HUDEP-2 (cell line): ENCODE data around the gene CBFA2T3.

Experiments used
- DNase-seq, 76 experiments: peaks; one replicate each; lab custom pipeline; 2025; ENCODE audit not compliant: unreplicated experiment in 76 of 76; lab: John Stamatoyannopoulos, UW

The CBFA2T3 gene

DNA sequence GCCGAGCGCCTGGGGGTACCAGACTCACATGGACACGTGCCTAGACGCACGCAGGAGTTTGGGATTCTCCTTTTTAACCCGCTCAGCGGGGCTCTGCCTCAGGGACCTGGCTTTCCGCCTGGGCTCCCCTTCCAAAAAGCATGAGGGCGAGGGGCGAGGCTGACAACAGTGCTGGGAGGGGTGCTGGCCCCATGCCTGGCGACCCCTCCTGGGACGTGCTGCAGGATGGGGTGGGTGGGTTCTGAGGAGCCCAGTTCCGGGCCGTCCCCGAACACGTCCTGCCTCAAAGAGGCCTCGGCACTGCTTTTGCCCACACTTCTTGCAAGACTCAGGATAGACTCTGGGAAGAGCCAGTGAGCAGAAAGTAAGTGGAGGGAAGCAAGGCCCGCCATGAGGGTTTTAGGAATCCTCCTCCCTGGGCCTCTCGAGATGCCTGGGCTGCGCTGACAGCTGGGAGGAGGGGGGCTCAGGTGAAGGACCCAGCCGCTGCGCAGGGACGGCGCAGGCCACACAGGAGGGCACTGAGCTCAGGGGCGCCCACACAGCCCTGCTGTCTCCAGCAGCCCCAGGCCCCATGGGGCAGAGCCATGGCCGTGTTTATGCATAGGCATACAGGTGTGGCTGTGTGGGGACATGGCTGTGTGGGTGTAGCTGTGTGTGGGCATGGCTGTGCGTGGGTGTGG is 95.2 kb downstream of the CBFA2T3 start:
- no peak for DNase-seq

GRCh38 chr16:88881007-88881615 is 95.9 kb downstream of the CBFA2T3 start:
- DNase-seq: no peak

DNA sequence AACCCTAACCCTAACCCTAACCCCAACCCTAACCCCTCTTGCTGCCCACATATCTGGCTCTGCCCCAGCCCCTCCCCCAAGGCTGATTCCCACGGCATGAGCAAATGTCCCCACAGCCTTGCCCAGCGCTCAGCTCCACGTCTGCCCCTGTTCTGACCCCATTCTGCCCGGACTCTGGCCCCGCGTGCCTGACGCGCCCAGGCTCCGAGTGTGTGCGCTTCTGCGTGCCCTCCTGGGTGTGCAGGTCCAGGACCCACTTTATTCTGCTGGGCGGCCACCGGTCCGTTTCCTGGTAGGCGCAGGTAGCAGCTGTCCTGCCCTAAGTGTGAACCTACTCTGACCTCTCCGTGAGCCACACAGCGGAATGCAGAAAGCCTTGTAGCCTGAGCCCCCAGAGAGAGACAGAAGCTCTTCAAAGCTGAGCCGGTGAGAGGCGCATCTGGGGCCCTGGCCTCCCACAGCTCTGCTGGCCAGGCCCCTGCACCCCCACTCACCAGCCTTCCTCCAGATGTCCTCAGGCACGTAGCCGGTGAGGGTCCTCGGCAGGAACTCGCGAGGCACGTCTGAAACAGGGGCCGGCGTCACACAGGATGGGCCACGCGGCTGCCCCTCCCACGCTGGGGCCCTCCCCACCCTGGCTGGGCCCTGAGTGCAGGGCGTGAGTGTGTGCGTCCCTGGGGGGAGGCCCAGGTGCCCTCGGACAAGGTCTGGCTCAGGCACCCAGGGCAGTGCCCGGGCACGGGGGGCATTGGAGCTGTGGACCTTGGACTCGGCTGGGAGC is 96.6 kb downstream of the CBFA2T3 start:
- no peak for DNase-seq

- no peak for DNase-seq
Observed at GRCh38 chr16:88879788-88880055, 97.3 kb downstream of the CBFA2T3 start.

- DNase-seq: no peak
Observed at GRCh38 chr16:88878967-88879787, 97.8 kb downstream of the CBFA2T3 start.

GRCh38 chr16:88878356-88878755 is 98.7 kb downstream of the CBFA2T3 start:
- no peak for DNase-seq

DNA sequence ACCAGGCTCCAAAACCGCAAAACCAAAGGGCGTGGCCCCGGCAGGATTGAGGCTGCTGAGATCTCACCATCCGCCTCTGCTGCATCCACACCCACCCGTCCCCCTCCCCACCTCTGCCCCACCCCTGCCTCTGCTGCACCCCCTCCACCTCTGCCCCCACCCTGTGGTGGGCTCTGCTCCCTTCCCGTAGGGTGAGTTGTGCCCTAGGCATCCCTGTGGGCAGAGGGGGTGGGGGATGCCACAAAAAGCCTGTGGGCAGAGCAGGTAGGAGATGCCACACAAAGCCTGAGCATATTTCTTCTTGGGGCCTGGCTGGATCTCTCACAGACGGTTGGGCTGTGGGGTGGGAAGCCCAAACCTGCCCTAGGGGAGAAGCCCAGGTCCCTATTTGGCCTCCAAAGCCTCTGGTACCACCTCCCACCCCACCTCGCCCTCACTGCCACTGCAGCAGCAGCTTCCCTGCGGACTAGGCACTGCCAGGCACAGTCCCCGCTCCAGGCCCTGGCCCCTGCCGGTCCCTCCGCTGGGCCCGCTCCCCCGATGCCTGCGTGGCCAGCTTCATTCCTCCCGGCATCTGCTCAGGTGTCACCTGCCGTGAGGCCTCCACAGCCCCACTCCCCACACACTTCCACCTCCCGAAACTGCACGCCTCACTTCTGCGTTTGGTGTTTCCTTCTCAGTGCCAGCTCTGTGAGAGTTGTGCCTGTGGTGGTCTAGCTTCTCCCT is 99.3 kb downstream of the CBFA2T3 start:
- DNase-seq: no peak

DNA sequence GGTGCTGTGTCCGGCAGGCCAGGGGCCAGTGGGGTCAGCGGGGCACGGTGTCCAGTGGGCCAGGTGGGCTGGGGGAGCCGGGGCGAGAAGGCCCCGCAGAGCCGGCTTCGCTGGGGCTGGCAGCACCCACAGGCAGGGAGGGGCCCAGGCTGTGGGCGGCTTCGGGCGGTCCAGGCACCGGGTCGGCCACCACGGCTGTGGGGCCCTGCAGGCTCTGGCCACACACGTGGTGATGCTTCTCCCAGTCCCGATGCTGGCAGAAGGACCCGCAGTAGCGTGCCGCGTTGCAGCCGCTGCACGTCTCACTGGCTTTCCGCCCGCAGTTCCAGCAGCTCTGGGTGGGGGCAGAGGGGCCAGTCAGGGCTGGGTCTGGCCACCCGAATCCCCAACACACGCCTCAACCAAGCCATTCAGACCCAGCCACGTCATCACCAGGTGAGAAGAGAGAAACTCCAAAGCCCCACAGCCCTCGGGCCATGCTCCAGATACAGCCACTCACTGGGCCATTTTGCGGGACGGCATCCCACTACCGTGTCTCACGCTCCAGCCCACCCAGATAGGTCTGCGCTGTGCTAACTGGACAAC is 100.0 kb downstream of the CBFA2T3 start:
- no peak for DNase-seq

- no peak for DNase-seq
Observed at GRCh38 chr16:88875703-88876234, 101.2 kb downstream of the CBFA2T3 start.

DNA sequence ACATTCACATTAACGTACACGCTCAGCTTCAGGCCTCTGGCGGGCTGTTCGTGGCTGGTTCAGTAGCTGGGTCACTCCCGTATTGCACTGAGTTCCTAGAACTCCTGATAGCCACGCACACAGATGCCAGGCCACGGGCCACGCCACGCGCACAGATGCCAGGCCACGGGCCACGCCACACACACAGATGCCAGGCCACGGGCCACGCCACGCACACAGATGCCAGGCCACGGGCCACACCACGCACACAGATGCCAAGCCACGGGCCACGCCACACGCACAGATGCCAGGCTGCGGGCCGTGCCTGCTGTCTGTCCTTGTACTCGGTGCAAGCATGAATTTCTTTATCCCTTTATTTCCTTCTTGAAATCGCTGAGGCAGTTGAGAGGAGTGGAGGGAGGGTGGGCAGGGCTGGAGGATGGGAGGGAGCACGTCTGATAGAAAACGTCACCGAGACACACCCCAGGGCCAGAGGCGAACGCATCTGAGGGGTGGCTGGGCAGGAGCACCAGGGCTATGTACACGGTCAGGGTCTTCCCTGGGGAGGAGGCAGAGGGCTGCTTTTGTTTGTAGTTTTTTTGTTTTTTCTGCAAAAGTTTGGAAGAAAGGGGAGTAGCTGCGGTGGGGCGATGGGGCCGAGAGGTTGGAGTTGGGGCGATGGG is 101.9 kb downstream of the CBFA2T3 start:
- DNase-seq: no peak

GRCh38 chr16:88872650-88873331 is 104.2 kb downstream of the CBFA2T3 start:
- peak in 1 of 76 experiments; percentile 19 for DNase-seq

GRCh38 chr16:88871730-88872416 is 105.1 kb downstream of the CBFA2T3 start:
- DNase-seq: no peak

DNA sequence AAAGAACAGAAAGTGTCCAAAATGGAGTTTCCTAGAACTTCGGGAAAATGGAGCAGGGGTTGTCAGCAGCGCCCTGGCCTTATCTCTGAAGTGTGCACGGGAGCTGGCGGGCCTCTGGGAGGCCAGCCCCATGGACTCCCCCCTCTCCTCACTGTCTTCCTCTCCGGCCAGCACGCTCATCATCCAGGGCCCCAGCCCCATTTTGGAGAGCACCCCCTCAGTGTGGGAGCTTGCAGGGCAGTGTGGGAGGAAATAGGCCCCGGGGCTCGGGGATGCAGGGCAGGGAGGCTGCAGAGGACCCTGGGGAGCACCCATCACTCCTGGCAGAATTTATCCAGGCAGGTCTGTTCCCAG is 105.7 kb downstream of the CBFA2T3 start:
- no peak for DNase-seq

DNA sequence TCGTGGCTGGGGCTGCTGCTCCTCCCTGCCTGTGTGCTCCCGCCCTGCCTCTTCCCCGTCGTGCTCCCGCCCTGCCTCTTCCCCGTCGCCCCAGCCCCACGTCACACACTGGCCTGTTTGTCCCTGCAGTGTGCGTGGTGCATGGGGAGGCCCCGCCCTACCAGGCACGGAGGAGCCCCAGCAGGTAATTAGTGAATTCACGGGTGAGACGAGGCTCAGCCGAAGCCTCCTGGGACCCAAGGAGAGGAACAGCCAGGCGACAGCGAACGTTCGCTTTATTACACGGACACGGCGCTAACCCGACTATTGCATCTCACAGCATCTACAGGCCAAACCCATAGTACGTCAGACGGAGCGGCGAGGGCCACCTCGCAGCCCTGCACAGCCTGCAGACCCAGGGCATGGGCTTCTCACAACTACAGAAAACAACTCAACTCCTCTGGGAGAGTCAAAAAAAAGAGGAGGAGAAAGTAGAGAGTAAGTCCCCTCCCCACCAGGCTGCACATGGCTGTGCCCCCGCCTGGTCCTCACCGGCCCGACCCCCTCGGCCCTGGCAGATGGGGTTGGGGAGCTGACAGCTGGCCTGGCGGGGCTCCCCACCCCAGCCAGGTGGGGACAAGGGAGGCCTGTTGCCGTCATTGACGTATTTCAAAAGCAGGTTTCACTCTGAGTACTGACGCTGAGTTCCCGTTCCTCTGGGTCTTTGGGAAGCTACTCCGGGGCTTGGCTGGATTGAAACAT is 106.2 kb downstream of the CBFA2T3 start:
- no peak for DNase-seq

- no peak for DNase-seq
Observed at GRCh38 chr16:88869673-88869980, 107.4 kb downstream of the CBFA2T3 start.

GRCh38 chr16:88868974-88869672 is 107.9 kb downstream of the CBFA2T3 start:
- no peak for DNase-seq

- no peak for DNase-seq
Observed at GRCh38 chr16:88867581-88868246, 109.3 kb downstream of the CBFA2T3 start.
